GM20431 (cell line): ENCODE data around the gene MS4A7.

Source experiments
- in situ Hi-C: fragments of 300-500 bp; cut with MseI, MboI; formaldehyde crosslinking; loops from one replicate; pipeline ENCODE4 v1.15.0; 2020; ENCODE audit warnings: low sequenced_read_pairs; ENCODE audit not compliant: unreplicated experiment

The MS4A7 gene

DNA sequence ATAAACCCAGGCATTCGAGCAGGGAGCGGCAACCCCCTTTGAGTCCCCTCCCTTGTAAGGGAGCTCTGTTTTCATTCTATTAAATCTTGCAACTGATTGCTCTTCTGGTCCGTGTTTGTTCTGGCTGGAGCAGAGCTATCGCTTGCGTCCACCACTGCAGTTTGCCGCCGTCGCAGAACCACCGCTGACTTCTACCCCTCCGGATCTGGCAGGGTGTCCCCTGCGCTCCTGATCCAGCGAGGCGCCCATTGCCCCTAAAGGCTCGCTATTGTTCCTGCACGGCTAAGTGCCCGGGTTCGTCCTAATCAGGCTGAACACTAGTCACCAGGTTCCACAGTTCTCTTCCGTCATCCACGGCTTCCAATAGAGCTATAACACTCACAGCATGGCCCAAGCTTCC, 10.4 kb upstream of the MS4A7 start:
- in situ Hi-C loops, result loop anchor here (10.0 kb wide), 1 partner anchor 117 kb away; no protein-coding TSS in a partner anchor

- in situ Hi-C loops, result no loop called here
These were observed 8.0 kb upstream of the MS4A7 start for GRCh38 chr11:60370252-60370810.

DNA sequence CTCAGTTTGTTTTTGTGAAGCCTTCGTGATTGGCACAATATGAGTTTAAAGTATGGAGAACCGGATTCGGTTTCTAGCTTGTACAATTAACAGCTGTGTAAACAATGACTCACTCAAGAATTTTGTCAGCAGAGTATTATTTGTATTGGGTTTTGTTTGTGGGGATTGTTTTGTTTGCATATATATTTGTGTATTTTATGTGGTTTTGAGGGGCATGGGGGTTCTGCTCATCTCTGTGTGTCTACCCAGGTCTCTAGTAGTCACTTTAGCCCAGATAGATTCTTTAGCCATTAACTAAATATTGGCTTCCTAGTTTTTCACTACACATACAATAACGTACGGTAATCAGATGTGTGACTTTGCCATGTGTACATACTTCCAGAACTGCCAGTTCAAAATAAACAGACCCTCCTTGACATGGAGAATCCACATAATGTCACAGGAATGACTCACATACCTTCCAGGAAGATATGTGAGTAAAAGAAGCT, 7.5 kb upstream of the MS4A7 start:
- in situ Hi-C loops, result no loop called here

GRCh38 chr11:60371386-60371785, 6.9 kb upstream of the MS4A7 start:
- in situ Hi-C loops, result no loop called here

DNA sequence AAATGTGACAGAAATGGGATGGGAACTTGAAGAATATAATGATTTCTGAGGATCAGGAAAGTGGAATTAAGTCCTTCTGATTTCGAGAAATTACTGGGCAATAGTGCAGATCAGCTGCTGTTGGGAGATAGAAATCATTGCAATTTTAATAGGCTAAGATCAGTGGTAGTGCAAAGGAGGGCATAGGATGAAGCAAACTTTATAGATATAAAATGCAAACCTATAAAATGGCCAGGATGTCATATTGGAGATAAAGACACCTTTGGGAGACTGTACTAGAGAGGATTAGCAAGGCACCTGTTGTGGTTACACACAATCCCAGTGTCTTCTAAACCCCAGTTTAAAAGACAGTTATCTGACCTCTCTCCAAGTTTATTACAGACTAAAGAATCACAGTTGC, 6.5 kb upstream of the MS4A7 start:
- in situ Hi-C loops, result no loop called here

GRCh38 chr11:60372767-60373166, 5.6 kb upstream of the MS4A7 start:
- in situ Hi-C loops, result no loop called here

DNA sequence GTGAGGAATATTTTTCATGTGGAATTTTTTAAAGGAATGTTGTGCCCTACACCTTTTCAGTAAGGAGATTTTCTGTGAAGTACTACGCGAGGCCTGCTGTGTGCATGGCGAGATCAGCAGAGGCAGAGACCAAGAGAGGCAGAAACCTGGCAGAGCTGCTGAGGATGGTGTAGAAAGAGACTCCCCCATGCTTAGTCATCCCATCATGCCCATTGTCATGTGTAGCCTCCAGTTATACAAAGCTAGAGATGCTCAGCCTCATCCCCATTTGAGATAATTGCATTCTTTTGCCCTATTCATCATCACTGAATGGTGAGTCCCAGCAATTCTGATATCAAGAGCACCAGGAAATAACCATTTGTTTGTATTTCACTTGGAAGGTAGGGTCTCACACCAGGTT, 3.0 kb upstream of the MS4A7 start:
- in situ Hi-C loops, result no loop called here

GRCh38 chr11:60376601-60377000, 1.7 kb upstream of the MS4A7 start:
- in situ Hi-C loops, result no loop called here

DNA sequence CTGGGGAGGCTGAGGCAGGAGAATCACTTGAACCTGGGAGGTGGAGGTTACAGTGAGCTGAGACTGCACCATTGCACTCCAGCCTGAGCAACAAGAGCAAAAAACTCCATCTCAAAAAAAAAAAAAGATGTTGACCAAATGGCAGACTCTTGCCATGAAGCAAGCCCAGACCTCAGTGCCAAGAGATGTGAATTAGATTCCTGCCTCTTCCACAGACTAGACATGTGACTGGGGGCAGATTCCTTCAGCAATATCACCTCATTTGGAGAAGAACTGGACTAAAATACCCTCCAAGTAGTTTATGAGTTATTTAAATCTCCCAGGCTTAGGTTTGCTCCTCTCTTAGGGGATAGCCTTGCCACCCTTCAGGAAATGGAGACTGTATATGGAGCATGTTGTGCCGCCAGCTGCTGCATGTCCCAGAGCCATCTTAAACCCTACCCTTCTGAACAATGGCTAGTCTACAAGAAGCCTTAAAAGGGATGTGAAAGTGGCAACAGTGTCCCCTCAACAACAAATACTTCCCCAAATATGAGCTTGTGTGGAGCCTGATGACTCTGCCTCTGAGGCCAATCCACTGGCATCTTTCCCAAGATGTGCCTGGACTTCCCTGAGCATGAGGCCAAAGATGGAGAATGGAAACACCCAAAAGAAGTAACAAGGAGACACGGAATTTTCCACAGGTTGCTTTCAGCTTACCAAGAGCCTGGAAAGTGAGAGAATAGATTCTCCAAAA, 763 bp upstream of the MS4A7 start:
- in situ Hi-C loops, result no loop called here

DNA sequence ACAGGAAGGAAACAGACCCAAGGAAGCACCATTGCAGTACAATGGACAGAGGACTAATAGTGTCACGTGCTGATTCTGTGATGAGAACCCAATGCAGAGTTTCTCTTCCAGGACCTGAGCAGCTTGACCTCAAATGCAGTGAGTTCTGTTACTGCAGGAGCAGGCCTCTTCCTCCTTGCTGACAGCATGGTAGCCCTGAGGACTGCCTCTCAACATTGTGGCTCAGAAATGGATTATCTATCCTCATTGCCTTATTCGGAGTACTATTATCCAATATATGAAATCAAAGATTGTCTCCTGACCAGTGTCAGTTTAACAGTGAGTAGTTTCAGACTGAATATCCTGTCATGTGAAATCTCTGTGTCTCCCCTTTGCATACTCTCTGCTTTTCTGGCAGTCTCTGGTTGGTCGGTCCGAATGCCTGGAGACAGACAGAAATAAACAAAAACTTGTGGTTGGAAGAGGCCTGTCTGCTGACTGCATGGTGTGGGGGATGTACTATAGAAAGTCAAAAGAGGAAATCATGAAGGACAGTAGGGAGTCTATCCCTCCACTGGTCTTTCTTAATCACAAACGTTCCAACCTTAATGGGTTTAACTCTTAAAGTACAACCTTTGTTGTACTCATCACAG, 11.1 kb downstream of the MS4A7 start:
- in situ Hi-C loops, result no loop called here

DNA sequence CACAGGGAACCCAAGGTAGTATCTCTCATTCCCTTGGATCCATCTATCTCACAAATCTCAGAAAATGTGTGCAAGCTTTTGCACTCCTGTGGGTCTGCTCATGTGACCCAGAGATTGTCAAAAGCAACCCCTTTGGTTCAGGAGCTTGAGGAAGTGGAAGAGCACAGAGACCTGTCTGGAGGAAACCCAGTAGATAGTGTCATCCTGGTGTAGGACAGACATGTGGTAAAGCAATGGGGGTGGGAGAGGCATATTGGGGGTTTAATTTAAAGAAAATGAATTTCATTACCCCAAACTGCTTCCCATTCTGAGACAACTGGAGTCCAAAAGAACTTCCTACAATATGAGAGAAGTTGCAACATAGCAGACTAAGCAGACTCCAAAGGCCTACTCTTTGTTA, 12.1 kb downstream of the MS4A7 start:
- in situ Hi-C loops, result no loop called here

GRCh38 chr11:60392361-60392760, 14.0 kb downstream of the MS4A7 start:
- in situ Hi-C loops, result no loop called here

DNA sequence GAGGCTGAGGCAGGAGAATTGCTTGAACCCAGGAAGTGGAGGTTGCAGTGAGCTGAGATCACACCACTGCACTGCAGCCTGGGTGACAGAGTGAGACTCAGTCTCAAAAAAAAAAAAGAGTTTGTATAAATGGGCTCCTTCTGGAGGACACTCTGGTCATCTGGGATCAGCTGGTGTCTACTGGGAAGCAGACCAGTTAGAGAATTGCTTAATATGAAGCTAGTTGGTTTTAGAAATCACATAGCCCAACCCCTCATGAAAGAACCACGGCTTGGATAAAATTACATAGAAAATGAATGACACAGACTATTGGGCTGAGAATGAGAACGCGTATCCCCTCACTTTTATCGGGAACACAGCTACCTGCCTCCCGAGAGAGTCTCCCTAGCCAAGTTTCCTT, 14.7 kb downstream of the MS4A7 start:
- in situ Hi-C loops, result no loop called here

GRCh38 chr11:60394666-60395380, 16.5 kb downstream of the MS4A7 start:
- in situ Hi-C loops, result no loop called here

DNA sequence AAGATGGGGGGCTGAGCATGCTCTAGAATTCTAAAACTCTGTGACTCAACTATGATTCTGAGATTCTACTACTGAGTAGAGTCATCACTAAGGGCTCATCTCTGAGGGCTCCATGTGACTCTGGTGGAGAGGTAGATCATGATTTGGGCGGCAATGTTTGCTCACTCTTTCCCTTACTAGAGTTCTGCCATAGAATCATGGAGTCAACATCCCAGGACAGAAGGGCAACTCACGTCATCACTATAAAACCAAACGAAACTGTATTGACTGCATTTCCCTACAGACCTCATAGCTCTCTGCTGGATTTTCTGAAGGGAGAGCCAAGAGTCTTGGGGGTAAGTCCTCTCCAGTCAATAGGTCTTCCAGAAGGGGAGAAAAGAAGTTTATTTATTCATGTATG, 18.1 kb downstream of the MS4A7 start, which contains the start of gene MS4A14:
MS4A14 (plus strand) TSS at position 78 of the 400 bp plus-strand sequence; CDS start at position 198, 120 bp downstream.
- in situ Hi-C loops, result no loop called here

- in situ Hi-C loops, result no loop called here
These were observed 18.5 kb downstream of the MS4A7 start for GRCh38 chr11:60396799-60397198.

- in situ Hi-C loops, result no loop called here
These were observed 41.7 kb downstream of the MS4A7 start for GRCh38 chr11:60420015-60420414.

DNA sequence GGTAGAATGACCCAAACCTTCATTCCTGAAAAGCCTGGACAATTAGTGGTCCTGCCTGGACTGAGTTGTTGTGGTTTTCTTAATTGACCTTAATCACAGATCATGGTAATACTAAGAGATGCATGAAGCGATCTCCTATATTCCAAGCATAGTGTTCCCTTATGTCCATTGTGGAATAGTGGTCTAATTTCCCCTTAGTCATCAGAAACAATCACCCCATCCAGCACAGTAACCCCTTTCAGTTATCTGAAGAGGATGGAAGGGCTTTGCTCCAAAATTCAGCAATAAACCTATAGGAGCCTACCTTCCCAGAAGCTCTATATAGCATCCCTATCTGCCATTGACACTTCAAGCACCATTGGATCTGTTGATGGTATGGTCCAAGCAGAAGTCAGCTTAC, 44.3 kb downstream of the MS4A7 start:
- in situ Hi-C loops, result no loop called here

GRCh38 chr11:60428517-60428916, 50.2 kb downstream of the MS4A7 start:
- in situ Hi-C loops, result no loop called here

DNA sequence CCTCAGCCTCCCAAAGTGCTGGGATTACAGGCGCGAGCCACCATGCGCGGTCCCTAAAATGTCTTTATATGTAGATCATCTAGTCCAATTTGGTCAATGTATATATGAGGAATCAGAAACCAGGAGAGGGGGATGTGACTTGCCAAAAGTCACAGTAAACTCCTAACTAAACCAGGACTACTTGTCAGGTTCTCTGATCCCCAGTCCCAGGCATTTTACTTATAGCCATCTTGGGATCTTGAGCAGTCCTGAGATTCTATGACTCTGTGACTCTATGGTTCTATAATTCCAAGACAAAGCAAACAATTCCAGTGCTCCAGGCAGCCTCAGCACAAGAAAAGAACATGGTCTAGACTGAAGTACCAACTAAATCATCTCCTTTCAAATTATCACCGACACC, 50.9 kb downstream of the MS4A7 start, which contains the start of gene MS4A5:
MS4A5 (plus strand) TSS at position 301 of the 400 bp plus-strand sequence. CDS start 103 bp downstream, outside the sequence.
- in situ Hi-C loops, result no loop called here
